GM21360 (cell line): ENCODE results near the gene FBXL7.

Experiments used
- ATAC-seq: cut with Tn5 transposase; IDR thresholded peaks from one replicate; pipeline ENCODE4 v1.9.1; 2021; ENCODE audit warnings: mild to moderate bottlenecking, moderate library complexity; ENCODE audit not compliant: unreplicated experiment

Gene FBXL7

DNA sequence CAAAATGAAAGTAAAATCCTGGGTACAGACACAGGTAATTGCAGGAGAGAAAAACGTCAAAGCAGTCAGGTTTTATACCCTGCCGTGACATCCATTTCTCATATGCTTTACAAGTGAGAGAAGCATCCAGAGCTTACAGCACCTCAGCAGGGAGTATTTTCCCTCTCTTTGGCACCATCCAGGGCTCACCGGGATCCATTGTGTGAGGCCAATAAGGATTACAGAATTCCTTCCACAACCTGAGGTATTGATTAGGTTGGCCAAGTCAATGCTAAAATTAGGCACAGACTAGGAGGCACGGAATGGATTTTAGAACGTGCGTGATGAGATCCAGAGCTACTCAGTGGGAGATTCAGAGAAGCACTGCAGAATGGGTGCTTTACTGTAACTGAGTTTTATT, 296.6 kb downstream of the FBXL7 start:
- ATAC-seq = no peak

- no peak for ATAC-seq
Measured at GRCh38 chr5:15797116-15797515, 297.1 kb downstream of the FBXL7 start.

- ATAC-seq = no peak
Measured at GRCh38 chr5:15798006-15798405, 298.0 kb downstream of the FBXL7 start.

- ATAC-seq = no peak
Measured at GRCh38 chr5:15799014-15799413, 299.0 kb downstream of the FBXL7 start.

GRCh38 chr5:15799612-15800011, 299.6 kb downstream of the FBXL7 start:
- ATAC-seq = no peak

GRCh38 chr5:15803280-15803679, 303.3 kb downstream of the FBXL7 start:
- no peak for ATAC-seq

- ATAC-seq = no peak
Measured at GRCh38 chr5:15806613-15807012, 306.6 kb downstream of the FBXL7 start.

DNA sequence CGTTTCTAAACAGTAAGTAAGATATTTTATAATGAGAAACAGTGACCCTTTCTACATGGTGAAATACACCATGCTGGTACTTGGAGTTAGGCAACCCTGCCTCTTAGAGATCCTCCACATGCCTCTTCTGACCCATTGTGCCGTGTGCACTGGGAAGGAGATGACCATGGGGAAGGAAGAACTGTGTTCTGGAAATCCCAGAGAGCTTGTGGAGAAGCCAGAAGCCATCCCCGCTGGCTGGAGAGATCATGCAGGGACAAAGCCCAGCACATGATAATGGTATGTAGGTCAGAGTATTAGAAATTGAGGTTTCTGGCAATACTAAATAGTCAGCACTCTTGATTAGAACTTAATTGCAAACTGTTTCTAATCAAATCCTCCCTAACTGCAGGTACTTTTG, 307.3 kb downstream of the FBXL7 start:
- ATAC-seq = no peak

DNA sequence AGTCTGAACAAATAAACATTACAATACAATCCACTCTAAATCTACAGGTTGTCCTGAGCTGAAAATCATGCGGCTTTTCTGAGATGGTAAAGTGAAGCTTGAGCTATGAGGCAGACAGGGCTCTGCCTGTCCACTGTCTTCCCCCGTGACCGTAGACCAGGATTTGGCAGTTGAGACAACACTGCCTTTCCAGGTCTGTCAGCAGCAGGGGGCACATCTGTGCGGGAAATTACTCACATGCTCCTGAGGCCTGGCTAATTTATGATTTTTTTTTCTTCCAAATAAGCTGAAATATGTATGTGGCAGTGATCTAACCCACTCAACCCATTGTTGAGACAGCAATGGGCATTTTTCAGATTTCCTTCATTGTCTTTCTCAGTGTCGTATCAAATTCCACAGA, 307.9 kb downstream of the FBXL7 start:
- no peak for ATAC-seq

DNA sequence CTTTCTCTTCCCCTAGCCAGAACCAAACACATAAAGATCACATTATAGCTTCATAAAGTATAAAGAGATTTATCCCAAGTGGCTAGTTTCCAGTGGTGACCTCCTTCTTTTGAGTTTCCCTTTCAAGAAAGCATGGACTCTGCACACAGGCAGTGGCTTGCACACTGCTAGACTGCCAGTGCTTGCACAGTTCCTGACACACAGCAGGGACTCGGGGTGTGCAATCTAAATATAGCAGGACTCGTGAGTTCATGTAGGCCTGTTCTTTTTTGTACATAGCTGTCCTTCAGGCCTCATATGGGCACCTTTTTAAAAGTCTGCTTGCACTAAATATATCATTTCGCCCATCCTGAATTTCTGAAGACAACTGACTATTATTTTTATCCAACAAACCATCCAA, 308.6 kb downstream of the FBXL7 start:
- no peak for ATAC-seq

DNA sequence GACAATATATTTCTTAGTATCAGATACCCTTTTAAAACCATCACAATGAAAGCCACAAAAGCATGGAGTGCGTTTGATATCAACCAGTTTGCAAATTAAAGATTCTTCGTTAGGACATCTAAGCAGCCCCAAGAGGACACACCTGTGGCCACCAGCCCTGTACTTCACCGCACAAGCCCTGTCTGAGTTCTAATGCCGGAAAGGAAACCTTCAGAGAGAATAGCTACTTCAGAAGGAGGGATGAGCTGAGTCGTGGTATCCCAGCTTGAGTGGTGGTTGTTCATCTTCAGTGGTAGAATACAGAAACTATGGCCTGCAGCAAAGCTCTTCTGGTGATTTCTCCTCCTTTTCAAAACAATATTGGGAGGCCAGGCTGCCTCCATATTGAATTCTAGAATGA, 319.6 kb downstream of the FBXL7 start:
- ATAC-seq = no peak

DNA sequence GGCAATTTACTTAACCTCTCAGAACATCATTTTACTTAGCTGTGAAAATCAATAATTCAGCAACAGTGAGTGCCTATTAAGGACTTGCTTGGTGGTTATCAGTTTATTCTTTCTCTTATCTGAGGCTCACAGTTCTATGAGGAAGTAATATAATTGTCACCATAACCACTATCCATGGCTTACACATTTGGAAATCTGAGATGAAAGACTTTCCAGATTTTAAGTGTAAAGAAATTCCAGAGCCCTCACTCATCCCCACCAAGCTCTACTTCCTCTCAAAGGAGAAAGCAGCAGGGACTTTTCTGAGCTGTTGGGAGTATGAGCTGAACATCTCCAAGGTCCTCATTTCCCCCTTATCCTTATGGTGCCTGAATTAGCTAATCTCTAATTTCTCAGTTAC, 321.5 kb downstream of the FBXL7 start:
- ATAC-seq = no peak

- no peak for ATAC-seq
Measured at GRCh38 chr5:15823398-15823797, 323.4 kb downstream of the FBXL7 start.

DNA sequence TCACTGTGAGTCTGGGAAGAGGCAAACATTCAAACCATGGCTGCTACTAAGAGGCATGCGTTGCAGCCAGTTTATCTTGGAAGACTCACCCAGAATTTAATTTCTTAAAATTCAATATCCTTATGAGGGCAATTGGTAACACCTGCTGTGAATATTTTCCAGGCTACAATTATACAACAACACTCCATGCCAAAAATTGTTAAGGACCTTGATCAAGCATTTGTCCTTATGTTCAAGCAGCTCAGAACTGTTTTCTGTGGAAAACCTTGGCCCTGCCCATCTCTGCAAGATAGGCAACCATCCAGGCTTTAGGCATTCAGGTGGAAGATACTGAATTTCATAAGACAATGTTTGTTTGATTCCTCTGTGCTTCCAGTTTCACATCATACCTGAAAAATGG, 327.8 kb downstream of the FBXL7 start:
- ATAC-seq = no peak

DNA sequence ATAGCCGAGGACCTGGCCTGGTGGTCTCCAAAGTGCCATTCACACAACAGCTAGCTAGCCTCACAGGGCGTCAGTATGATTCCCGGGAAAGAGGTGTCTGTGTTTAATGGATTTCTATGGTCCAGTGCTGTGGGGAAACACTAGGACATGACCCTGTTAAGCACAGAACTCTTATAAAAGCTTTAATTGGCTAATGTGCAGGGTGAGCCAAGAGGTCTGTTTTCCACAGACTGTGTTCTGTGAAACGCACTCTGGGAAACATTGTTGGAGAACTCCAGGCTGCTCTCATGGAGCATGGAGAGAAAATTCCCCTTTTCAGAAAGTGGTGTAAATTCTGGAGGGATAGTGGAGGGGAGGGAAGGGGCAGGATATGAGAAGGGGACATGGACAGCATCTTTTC, 331.4 kb downstream of the FBXL7 start:
- ATAC-seq = no peak

- no peak for ATAC-seq
Measured at GRCh38 chr5:15833365-15833764, 333.4 kb downstream of the FBXL7 start.

- ATAC-seq = no peak
Measured at GRCh38 chr5:15834596-15835245, 334.7 kb downstream of the FBXL7 start.

- no peak for ATAC-seq
Measured at GRCh38 chr5:15835514-15835913, 335.5 kb downstream of the FBXL7 start.

- ATAC-seq = no peak
Measured at GRCh38 chr5:15837551-15838289, 337.7 kb downstream of the FBXL7 start.

GRCh38 chr5:15844253-15844652, 344.3 kb downstream of the FBXL7 start:
- ATAC-seq = no peak

- ATAC-seq = no peak
Measured at GRCh38 chr5:15844871-15845270, 344.9 kb downstream of the FBXL7 start.

DNA sequence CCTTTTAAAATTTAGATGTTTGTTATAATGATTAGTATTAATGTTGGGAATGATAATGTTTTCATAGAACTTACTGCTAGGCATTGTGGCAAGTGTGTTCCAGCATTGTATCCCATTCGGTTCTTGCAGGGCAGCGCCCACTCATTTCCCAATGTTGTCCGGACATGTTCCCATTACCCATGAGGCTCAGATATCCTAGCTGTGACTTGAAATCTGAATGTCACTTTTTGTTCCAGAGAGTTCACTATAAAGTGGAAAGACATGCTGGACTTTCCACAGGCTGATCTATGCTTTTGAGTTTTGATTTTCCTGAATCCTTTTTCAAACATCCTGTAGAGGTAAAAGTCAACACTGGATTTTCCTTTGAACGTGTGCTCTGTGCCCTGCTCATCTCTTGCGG, 350.6 kb downstream of the FBXL7 start:
- ATAC-seq = no peak

DNA sequence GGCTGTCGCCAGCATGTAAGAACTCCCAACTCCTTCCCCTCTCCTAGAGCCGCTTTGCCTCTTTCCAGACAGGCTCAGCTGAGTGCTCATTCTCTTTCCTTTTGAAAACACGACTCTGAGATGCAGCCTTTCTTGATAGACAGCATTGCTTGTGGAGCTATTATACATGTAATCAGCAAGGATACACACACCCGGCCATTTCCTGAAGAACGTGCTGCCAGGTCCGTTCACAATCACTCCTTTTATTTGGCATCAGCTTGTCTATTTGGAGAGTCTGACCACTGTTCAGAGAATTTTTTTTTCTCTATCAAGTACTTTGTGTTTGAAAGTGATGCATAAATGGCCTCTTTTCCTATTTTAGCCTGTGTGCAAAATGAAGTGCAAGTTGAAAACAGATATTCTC, 351.0 kb downstream of the FBXL7 start:
- ATAC-seq = no peak
